Stimulated activated CD8-positive, alpha-beta memory T cell treated with anti-CD3 and anti-CD28 coated beads, Interleukin-15, amount 100 ng/mL, for 1 hour (primary cell): Measurements from ENCODE around the gene NUDT4.
A peak's percentile ranks its signal among the peaks of the same experiment; 100 is the strongest.
"Not testable (repeated sequence)": the region's sequence is repeated elsewhere in the genome, so short reads cannot be mapped to it uniquely, and the experiment has no call there.

ENCODE experiments used
- DNase-seq: peaks from one replicate; pipeline ENCODE4 v3.0.0-alpha.2; 2020; ENCODE audit warnings: low read depth

NUDT4 gene

GRCh38 chr12:93368766-93369165 lies 9.0 kb upstream of the NUDT4 start:
- no peak for DNase-seq

DNA sequence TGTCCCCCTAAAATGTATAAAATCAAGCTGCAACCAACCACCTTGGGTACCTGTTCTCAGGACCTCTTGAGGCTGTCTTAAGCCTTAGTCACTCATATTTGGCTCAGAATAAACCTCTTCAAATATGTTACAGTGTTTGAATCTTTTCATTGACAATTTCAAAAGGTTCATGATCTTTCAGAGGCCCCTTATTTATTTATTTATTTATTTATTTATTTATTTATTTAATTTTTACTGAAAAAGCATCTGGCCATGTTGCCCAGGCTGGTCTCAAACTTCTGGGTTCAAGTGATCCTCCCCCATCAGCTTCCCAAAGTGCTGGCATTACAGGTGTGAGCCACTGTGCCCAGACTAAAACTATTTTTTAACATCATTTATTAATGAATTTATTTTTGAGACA lies 8.2 kb upstream of the NUDT4 start:
- DNase-seq = no peak

GRCh38 chr12:93370947-93371346 lies 6.8 kb upstream of the NUDT4 start:
- DNase-seq = no peak

GRCh38 chr12:93373961-93374656 lies 3.6 kb upstream of the NUDT4 start:
- DNase-seq = no peak

DNA sequence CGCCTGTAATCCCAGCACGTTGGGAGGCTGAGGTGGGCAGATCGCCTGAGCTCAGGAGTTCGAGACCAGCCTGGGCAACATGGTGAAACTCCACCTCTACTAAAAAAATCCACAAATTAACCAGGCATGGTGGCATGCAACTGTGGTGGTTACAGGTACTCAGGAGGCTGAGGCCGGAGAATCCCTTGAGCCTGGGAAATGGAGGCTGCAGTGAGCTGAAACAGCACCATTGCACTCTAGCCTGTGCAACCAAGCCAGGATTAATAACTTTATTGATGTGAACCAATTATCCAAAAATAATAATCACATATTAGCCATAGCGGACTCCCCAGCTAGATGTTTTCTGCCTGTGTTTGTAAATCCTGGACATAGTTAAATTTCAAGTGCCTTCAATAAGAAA lies 1.8 kb upstream of the NUDT4 start:
- DNase-seq = no peak

GRCh38 chr12:93376436-93377251 lies 1.1 kb upstream of the NUDT4 start:
- no peak for DNase-seq

DNA sequence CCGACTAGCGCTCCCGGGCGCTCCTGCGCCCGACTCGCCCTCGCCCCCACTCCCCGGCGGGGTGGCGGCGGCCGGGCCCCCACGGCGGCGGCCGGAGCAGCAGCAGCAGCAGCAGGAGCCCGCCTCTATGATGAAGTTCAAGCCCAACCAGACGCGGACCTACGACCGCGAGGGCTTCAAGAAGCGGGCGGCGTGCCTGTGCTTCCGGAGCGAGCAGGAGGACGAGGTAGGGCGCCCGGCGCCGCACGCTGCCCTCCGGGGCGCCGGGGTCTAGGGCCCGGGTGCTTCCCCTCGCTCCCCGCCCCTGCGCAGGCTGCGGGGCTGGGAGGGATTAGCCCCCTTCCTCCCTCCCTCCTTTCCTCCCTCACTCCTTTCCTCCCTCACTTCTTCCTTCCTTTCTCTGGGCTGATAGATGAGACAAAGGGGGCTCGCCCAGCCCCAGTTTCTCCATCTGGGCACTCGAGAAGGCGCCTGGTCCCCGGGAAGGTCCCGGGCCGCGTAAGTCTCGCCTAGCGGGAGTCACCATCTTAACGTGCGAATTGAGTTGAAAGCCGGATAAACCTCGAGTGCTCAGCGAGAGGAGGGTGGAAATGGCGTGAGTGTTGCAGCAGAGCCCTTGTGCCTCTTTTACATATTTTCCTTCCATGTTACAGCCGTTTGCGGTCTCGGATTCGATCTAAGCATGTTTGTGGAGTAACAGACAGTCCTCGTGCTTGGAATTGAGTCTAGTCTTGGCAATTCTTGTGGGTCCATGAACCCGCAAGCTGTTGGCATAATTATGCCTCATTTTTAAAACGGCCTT lies 672 bp downstream of the NUDT4 start:
- DNase-seq = peak; percentile 16

DNA sequence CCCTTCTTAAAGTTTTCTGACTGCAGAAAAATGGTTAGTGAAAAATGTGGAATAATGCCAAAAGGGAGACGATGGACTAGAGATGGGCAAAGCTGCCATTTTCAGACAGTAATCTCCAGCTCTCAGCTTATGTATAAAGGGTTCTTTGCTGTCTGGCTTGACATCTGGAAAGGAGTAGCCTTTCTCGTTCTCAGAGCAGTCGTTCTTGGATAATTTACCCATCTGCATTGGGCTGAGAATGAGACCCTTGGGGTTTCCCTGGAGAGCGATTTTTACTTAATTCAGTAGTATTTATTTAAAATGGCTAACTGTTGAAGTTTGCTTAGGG lies 1.2 kb downstream of the NUDT4 start:
- DNase-seq = no peak

- no peak for DNase-seq
These were observed 1.7 kb downstream of the NUDT4 start for GRCh38 chr12:93379326-93379980.

- DNase-seq = no peak
These were observed 2.2 kb downstream of the NUDT4 start for GRCh38 chr12:93379981-93380361.

DNA sequence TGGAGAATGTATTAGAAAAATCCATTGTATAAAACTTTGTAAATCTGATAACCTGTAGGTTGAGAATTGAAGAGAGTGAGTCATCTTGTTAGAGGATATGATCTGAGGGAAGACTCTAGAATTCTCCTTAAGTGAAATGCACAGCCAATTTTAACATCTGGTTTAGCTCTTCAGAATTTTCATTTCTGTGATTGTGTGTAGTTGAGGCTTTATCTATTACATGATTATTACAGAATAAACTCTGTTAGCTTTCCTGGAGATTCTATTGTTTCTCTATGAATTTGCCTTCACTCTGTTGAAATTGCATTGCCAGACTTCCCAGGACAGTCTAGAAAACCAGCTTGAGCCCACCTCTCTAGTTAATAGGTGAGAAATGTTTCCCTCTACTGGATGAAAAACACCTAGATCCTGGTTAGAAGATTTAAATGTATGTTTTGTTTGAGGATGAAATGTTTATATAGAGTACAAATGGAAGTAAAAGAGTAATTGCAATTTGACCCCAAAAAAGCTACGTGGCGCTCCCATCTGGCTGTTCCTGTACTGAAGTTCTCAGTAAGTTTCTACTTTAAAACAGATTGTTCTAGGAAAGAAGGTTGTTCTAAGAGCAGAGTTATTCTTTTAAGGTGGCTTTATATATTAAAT lies 2.9 kb downstream of the NUDT4 start:
- DNase-seq = no peak

GRCh38 chr12:93381161-93381975 lies 3.6 kb downstream of the NUDT4 start:
- no peak for DNase-seq

- not testable (repeated sequence) for DNase-seq
These were observed 4.3 kb downstream of the NUDT4 start for GRCh38 chr12:93381976-93382437.

DNA sequence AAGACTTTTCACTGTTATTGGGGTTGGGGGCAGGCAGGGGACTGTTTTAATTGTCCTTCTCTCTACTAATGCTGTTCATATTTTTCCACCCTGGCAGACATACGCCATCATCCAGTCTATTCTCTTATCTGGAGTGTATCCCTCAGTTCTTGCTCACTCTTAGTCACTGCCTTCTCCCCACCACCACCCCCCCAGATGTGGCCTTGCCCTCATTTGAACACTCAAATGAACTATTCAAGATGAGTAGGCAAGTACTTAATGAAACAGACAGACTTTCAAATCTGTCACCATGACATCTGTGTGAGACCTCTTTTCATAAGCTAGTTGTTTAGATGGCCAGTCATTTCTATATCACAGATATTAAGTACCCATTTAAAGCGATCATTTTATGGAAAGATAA lies 10.1 kb downstream of the NUDT4 start:
- no peak for DNase-seq

DNA sequence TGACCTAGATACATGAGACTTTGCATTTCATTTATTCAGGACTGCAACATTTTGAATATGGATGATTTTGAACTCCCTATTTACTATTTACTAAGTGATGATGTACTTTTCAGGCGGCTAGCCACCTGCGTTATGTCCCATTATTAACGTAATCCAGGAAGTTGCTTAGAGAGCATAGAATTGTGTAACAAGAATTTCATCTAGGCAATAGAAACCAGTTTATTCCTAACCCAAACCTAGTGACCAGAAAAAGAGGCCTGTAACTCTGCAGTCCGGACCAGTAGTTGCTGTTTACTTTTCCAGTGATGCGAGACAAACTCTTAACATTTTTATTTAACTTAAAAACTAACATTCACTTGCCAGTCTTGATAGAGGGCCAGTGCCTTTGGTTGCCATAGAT lies 12.3 kb downstream of the NUDT4 start:
- DNase-seq = no peak

GRCh38 chr12:93390549-93391297 lies 13.0 kb downstream of the NUDT4 start:
- DNase-seq = no peak

GRCh38 chr12:93393425-93393824 lies 15.7 kb downstream of the NUDT4 start:
- no peak for DNase-seq

- no peak for DNase-seq
These were observed 19.7 kb downstream of the NUDT4 start for GRCh38 chr12:93397412-93397811.

GRCh38 chr12:93399183-93399863 lies 21.6 kb downstream of the NUDT4 start:
- not testable (repeated sequence) for DNase-seq
